Gastrocnemius medialis (tissue), 4 donors: ENCODE results near the gene PLXNA2. TPM values are rescaled to one million over a fixed set of nuclear protein-coding genes. Genes with fewer than 3 reads are reported as not detected.

ENCODE experiments used
- ATAC-seq, 2 donors: fragments of 150-250 bp; one replicate each; pipeline ENCODE4 v1.9.1; 2016
- DNase-seq, 2 donors: peaks; one replicate each; pipeline ENCODE4 v3.0.0-alpha.2; 2019
- H3K27ac ChIP-seq, 4 donors: fragments of 200-600 bp; sonication (generic); 1 replicate in 1 of 4; 2 replicates in 3 of 4; pipeline ENCODE4 v1.5.1; 2016 to 2018; ENCODE audit warnings: mild to moderate bottlenecking in 2 of 4, moderate library complexity in 1 of 4
- H3K27me3 ChIP-seq, 3 donors: fragments of 200-600 bp; sonication (generic) in 2 of 3; 1 replicate in 1 of 3; 2 replicates in 2 of 3; pipeline versions ENCODE4 v1.5.1 to v1.6.0; 2016 to 2019; ENCODE audit warnings: mild to moderate bottlenecking in 1 of 3, moderate library complexity in 1 of 3
- H3K36me3 ChIP-seq, 2 donors: fragments of 200-600 bp; sonication (generic) in 1 of 2; one replicate each; pipeline ENCODE4 v1.5.1; 2017 to 2018
- H3K4me1 ChIP-seq, 2 donors: fragments of 200-600 bp; sonication (generic) in 1 of 2; one replicate each; pipeline ENCODE4 v1.5.1; 2016 to 2017; ENCODE audit warnings: mild to moderate bottlenecking in 2 of 2
- H3K4me3 ChIP-seq, 4 donors: fragments of 200-600 bp; sonication (generic) in 3 of 4; 1 replicate in 1 of 4; 2 replicates in 3 of 4; pipeline ENCODE4 v1.5.1; 2016 to 2019; ENCODE audit warnings: mild to moderate bottlenecking in 2 of 4
- H3K9me3 ChIP-seq, 3 donors: fragments of 200-600 bp; sonication (generic) in 2 of 3; 1 replicate in 1 of 3; 2 replicates in 2 of 3; pipeline ENCODE4 v1.5.1; 2016 to 2019
- POLR2A ChIP-seq, 2 donors: fragments of 450-650 bp; IDR thresholded peaks; one replicate each; pipeline ENCODE4 v1.6.1; 2017; ENCODE audit warnings: antibody characterized with exemption in 2 of 2, mild to moderate bottlenecking in 2 of 2, moderate library complexity in 2 of 2
- in situ Hi-C, 4 donors: fragments of 200-750 bp; cut with MboI; loops; one replicate each; pipeline versions ENCODE4 v1.15.0 to v1.8.0; 2017; ENCODE audit warnings: low sequenced_read_pairs in 4 of 4
- intact Hi-C: fragments of 100-400 bp; cut with DNase I; formaldehyde crosslinking; loops from one replicate; pipeline ENCODE4 v1.15.1; 2023; ENCODE audit warnings: low total_unique reads
- total RNA-seq, 4 donors: library from RNA; depleted of rRNA; stranded (reverse); fragments of >200 nt; gene quantifications; one replicate each; pipeline versions ENCODE4 v1.1.0 to v1.2.3, GENCODE V29; 2016
- TF ChIP-seq, protein P1 (sequence below), 5 experiments: fragments of 450-650 bp in 3 of 5; fragments of 200-600 bp in 2 of 5; sonication (generic) in 2 of 5; IDR thresholded peaks in 4 of 5; conservative IDR thresholded peaks in 1 of 5; 1 replicate in 4 of 5; 2 replicates in 1 of 5; pipeline ENCODE4 v1.5.1; 2016 to 2019; ENCODE audit warnings: antibody characterized with exemption in 5 of 5, mild to moderate bottlenecking in 3 of 5, moderate library complexity in 3 of 5

Gene PLXNA2
- total RNA-seq, 4 donors from 2014 or later, result 12.4 to 20.0 (median 16.2) TPM

DNA sequence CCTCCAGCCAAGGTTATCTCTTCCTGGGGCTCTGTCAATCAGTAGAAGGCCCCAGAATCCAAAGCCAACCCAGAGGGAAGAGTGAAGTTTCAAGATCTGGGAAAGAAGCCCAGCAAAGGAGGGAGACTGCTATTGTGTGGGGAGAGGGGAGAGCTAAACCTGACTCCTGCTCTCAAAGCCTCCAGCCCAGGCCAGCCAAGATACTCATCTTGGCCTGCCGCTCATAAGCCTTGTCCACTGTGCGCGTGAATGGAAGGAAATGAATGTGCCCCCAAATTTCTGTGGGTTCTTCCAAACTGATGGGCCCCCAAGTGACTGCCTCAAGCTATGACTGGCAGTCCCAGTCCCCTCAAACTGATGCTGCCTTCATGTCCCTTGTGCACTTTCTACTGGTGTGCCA lies 2.0 kb downstream of the PLXNA2 start:
- ATAC-seq (no peak), DNase-seq (no peak)
- Histone ChIP-seq H3K4me1 (peaks cover 51 to 53% of the 10 kb centered on the region in 2 donors), H3K36me3 (no peaks in the 10 kb centered on the region), H3K27ac (peak overlapping the region; percentile 88 to 97 (median 92)), H3K9me3 (no peaks in the 10 kb centered on the region), H3K4me3 (peak overlapping the region; percentile 78 to 100 (median 86)), H3K27me3 (no peaks in the 10 kb centered on the region)
- no peak for TF ChIP-seq POLR2A (IDR thresholded peaks at IDR 0.05)
- TF ChIP-seq, protein P1, sequence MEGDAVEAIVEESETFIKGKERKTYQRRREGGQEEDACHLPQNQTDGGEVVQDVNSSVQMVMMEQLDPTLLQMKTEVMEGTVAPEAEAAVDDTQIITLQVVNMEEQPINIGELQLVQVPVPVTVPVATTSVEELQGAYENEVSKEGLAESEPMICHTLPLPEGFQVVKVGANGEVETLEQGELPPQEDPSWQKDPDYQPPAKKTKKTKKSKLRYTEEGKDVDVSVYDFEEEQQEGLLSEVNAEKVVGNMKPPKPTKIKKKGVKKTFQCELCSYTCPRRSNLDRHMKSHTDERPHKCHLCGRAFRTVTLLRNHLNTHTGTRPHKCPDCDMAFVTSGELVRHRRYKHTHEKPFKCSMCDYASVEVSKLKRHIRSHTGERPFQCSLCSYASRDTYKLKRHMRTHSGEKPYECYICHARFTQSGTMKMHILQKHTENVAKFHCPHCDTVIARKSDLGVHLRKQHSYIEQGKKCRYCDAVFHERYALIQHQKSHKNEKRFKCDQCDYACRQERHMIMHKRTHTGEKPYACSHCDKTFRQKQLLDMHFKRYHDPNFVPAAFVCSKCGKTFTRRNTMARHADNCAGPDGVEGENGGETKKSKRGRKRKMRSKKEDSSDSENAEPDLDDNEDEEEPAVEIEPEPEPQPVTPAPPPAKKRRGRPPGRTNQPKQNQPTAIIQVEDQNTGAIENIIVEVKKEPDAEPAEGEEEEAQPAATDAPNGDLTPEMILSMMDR (IDR thresholded peaks at IDR 0.05 in 4 of 5, conservative IDR thresholded peaks at IDR 0.05 in 1 of 5), result no peak
- in situ Hi-C loops, result loop anchor here (10.0 kb wide), 3 partner anchors 107 to 217 kb away; no protein-coding TSS in a partner anchor
- intact Hi-C loops, result loop anchor here (5.0 to 10.0 kb wide), 3 partner anchors 55 to 927 kb away; no protein-coding TSS in a partner anchor

DNA sequence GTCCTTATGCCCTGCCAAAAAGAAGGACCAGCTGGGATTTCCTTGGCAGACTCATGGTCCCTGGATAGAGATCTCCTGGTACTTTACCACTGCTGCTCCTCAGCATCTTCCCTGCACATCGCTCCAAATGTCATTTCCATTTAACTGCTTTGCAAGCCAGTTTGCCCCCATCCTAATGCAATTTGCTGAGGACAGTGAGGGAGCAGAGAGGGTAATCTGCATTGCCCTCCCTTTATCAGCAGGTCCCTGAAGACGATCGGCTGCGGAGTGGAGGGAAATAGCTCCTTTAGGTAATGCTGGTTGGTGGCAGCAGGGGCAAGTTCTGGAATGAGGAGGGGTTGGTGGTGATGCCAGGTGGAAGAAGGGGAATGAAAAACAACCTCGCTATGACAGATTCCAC lies 2.7 kb downstream of the PLXNA2 start:
- H3K4me3 ChIP-seq, result peak overlapping the region; percentile 78 to 100 (median 86)
- DNase-seq (no peak), ATAC-seq (no peak)
- H3K27me3 ChIP-seq, result no peaks in the 10 kb centered on the region
- peak overlapping the region; percentile 88 to 97 (median 92) for H3K27ac ChIP-seq
- peaks cover 52 to 60% of the 10 kb centered on the region in 2 donors for H3K4me1 ChIP-seq
- TF ChIP-seq, protein P1 (IDR thresholded peaks at IDR 0.05 in 4 of 5, conservative IDR thresholded peaks at IDR 0.05 in 1 of 5), result no peak
- TF ChIP-seq POLR2A (IDR thresholded peaks at IDR 0.05), result no peak
- in situ Hi-C loops (loop anchor here (10.0 kb wide), 3 partner anchors 107 to 217 kb away; no protein-coding TSS in a partner anchor), intact Hi-C loops (loop anchor here (5.0 to 10.0 kb wide), 3 partner anchors 54 to 927 kb away; no protein-coding TSS in a partner anchor)
- H3K36me3 ChIP-seq, result no peaks in the 10 kb centered on the region
- no peaks in the 10 kb centered on the region for H3K9me3 ChIP-seq

DNA sequence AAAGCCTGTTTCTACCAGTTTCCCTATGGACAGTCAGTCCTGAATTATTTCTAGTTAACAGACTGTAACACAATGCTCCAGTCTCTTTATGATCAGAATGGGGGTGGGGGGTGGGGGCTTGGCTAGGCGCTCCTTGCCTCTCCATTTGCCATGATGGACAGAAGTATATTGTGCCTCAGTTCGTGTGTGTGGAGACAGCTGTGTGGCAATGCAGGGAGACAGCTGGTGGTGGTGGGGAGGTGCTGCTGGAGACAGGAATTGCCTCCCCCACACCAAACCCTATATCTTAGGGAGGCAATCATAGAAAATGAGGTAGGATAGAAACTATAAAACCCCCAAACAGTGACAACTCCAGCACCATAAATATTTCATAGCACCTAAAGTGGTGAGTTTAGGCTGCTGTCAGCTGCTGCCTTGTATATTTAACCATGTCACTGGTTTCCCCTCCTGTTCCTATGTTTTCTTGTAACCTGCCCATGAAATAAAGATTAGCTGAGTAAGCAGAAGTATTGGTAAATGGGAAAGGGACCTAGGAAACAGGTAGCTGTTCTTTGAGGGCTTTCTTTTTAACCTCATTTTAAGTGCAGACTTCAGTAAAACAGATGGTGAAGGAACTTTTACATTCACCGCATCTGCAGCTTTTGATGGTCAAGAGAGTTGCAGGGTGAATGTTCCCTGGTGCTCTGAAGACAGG lies 3.4 kb downstream of the PLXNA2 start:
- Histone ChIP-seq H3K27me3 (no peaks in the 10 kb centered on the region), H3K27ac (peak overlapping the region in 3 of 4 donors; percentile 34 to 97 (median 90)), H3K36me3 (no peaks in the 10 kb centered on the region), H3K9me3 (no peaks in the 10 kb centered on the region), H3K4me1 (peaks cover 59 to 67% of the 10 kb centered on the region in 2 donors), H3K4me3 (peak overlapping the region; percentile 78 to 100 (median 86))
- in situ Hi-C loops (loop anchor here (10.0 kb wide), 3 partner anchors 106 to 216 kb away; no protein-coding TSS in a partner anchor), intact Hi-C loops (loop anchor here (5.0 to 10.0 kb wide), 3 partner anchors 54 to 926 kb away; no protein-coding TSS in a partner anchor)
- TF ChIP-seq POLR2A (IDR thresholded peaks at IDR 0.05), result no peak
- TF ChIP-seq, protein P1 (IDR thresholded peaks at IDR 0.05 in 4 of 5, conservative IDR thresholded peaks at IDR 0.05 in 1 of 5), result no peak
- no peak for ATAC-seq
- DNase-seq, result no peak

DNA sequence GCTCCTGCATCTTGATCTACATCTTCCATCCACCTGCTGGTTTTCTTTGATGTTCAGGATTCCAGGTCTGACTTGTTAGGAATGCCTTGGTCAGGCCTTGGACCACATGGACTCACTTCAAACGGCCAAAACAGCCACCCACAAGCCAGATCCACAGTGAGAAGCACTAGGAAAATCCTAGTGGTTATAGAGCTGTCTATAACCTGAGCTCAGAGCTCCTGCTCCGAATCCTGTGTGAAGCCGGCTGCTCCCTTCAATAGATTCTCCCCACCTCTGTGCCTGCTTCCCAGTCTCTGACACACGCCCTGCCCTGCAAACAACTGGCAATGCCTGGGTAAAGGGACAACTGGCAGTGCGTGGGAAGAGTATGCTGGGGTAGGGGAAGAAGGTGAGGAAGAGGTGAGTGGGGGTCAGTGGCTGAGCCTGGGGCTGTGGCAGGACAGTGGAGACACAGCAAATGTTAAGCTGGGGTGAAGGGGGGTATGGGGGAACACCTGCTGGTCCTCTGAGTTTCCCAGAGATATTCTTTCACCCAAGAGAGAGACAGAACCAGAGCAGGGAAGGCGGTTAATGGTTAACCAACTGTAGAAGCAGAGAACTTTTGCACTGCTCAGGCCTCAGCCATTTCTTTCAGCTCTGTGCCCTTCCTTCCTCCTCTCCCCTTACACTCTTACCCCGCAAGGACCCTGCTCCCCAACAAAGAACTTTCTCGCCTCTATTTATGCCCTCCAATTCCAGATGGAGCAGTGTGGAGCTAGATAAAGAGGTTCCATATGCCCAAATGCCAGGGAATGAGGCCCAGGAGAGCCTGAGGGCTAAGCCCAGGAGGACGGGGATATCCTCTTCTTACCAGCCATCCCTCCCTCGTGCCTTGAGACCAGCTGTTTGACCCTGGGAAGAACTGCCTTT lies 4.5 kb downstream of the PLXNA2 start:
- H3K36me3 ChIP-seq, result no peaks in the 10 kb centered on the region
- no peaks in the 10 kb centered on the region for H3K27me3 ChIP-seq
- DNase-seq, result no peak
- peak overlapping the region in 3 of 4 donors; percentile 3 to 80 (median 37) for H3K4me3 ChIP-seq
- H3K27ac ChIP-seq, result peak overlapping the region; percentile 34 to 97 (median 72)
- H3K4me1 ChIP-seq, result peaks cover 66 to 76% of the 10 kb centered on the region in 2 donors
- no peak for ATAC-seq
- in situ Hi-C loops (loop anchor here (10.0 kb wide), 3 partner anchors 105 to 215 kb away; no protein-coding TSS in a partner anchor), intact Hi-C loops (loop anchor here (5.0 to 10.0 kb wide), 4 partner anchors 52 to 925 kb away; no protein-coding TSS in a partner anchor)
- TF ChIP-seq POLR2A (IDR thresholded peaks at IDR 0.05), result no peak
- TF ChIP-seq, protein P1 (IDR thresholded peaks at IDR 0.05 in 4 of 5, conservative IDR thresholded peaks at IDR 0.05 in 1 of 5), result no peak
- no peaks in the 10 kb centered on the region for H3K9me3 ChIP-seq
